K562 (cell line): ENCODE results near the gene PAF1. TPM values are rescaled to one million over a fixed set of nuclear protein-coding genes. Genes with fewer than 3 reads are reported as not detected.

Experiments used
- ARNT ChIP-seq, 2 experiments: fragments of 450-650 bp; IDR thresholded peaks; 2 replicates each; pipeline ENCODE4 v1.6.1; 2016; ENCODE audit warnings: mild to moderate bottlenecking in 1 of 2
- CBFA2T2 ChIP-seq: fragments of 450-650 bp; conservative IDR thresholded peaks from 2 replicates; pipeline ENCODE4 v1.6.1; 2017; ENCODE audit warnings: mild to moderate bottlenecking
- CCNT2 ChIP-seq: IDR thresholded peaks from 2 replicates; pipeline ENCODE4 v1.6.1; 2011; ENCODE audit warnings: borderline replicate concordance, low read depth, mild to moderate bottlenecking, moderate library complexity, mixed read lengths, low read length; ENCODE audit not compliant: insufficient read length; ENCODE audit errors: extremely low read depth
- DDX20 ChIP-seq: fragments of 450-650 bp; IDR thresholded peaks from 2 replicates; pipeline ENCODE4 v1.6.1; 2016; ENCODE audit warnings: missing genetic modification characterization, low read depth, mild to moderate bottlenecking, missing compliant biosample characterization, moderate library complexity
- IFI16 ChIP-seq: fragments of 250-450 bp; sonication (Bioruptor Pico); IDR thresholded peaks from 2 replicates; pipeline ENCODE4 v2.1.2; 2022; ENCODE audit warnings: mild to moderate bottlenecking, inconsistent platforms
- JUN ChIP-seq, 2 experiments: sonication (generic) in 1 of 2; formaldehyde crosslinking in 1 of 2; IDR thresholded peaks; 2 replicates each; pipeline versions ENCODE4 v1.6.1 to v1.8.0; 2012 to 2022; ENCODE audit warnings: borderline replicate concordance in 2 of 2, mild to moderate bottlenecking in 2 of 2, improper control_type of control experiment in 1 of 2, low read depth in 1 of 2, low read length in 1 of 2, missing genetic modification reagents in 1 of 2
- JUNB ChIP-seq: fragments of 450-650 bp; formaldehyde crosslinking; conservative IDR thresholded peaks from 2 replicates; pipeline ENCODE4 v1.4.0; 2020; ENCODE audit warnings: mild to moderate bottlenecking
- POLR2H ChIP-seq: IDR thresholded peaks from 2 replicates; pipeline ENCODE4 v1.6.1; 2016; ENCODE audit warnings: missing genetic modification characterization, low read depth, mild to moderate bottlenecking, control low read depth, missing compliant biosample characterization, moderate library complexity
- RAD51 ChIP-seq: fragments of 450-650 bp; IDR thresholded peaks from 2 replicates; pipeline ENCODE4 v1.7.1; 2016; ENCODE audit warnings: low read depth, mild to moderate bottlenecking, borderline replicate concordance
- RUNX1 ChIP-seq: sonication (generic); IDR thresholded peaks from 2 replicates; pipeline ENCODE4 v1.6.1; 2016; ENCODE audit warnings: antibody characterized with exemption, low read depth
- SRF ChIP-seq, 2 experiments: fragments of 250-450, 450-650 bp in 1 of 2; sonication (Bioruptor Pico) in 1 of 2; sonication (generic) in 1 of 2; formaldehyde crosslinking; IDR thresholded peaks; 2 replicates each; pipeline versions ENCODE4 v1.5.0 to v1.5.1; 2020 to 2022; ENCODE audit warnings: mild to moderate bottlenecking in 1 of 2, missing genetic modification reagents in 1 of 2
- ZNF408 ChIP-seq: fragments of 250-450 bp; sonication (Bioruptor Pico); IDR thresholded peaks from 2 replicates; pipeline ENCODE4 v1.4.0; 2020; ENCODE audit warnings: low read depth, mild to moderate bottlenecking, moderate library complexity
- polyA plus RNA-seq, 8 experiments: library from polyadenylated mRNA; depleted of rRNA in 4 of 8; stranded (reverse) in 5 of 8; unstranded in 3 of 8; fragments of >200 nt; fragmentation: Nextera tagmentation in 2 of 8; fragmentation: Illumina TruSeq in 1 of 8; extraction: Ambion mirVana in 2 of 8; extraction: Trizol in 1 of 8; gene quantifications; 2 replicates each; pipeline versions ENCODE4 v1.2.1 to v1.2.3, GENCODE V29; 2011 to 2014; ENCODE audit warnings: inconsistent platforms in 1 of 8, missing spikeins in 1 of 8
- total RNA-seq, 7 experiments: library from RNA; depleted of rRNA in 6 of 7; stranded (reverse); fragments of >200 nt in 6 of 7; fragmentation: Illumina TruSeq in 2 of 7; extraction: Trizol in 2 of 7; gene quantifications; 2 replicates each; pipeline versions ENCODE4 v1.2.1 to v1.2.3, GENCODE V29; 2011 to 2021; ENCODE audit warnings: low replicate concordance in 1 of 7
- TF ChIP-seq, protein P1 (sequence below): sonication (generic); formaldehyde crosslinking; IDR thresholded peaks from 2 replicates; pipeline ENCODE4 v1.8.0; 2023; ENCODE audit warnings: mild to moderate bottlenecking, missing genetic modification reagents
- TF ChIP-seq, protein P2 (sequence below): sonication (generic); formaldehyde crosslinking; IDR thresholded peaks from 2 replicates; pipeline ENCODE4 v1.8.1; 2023; ENCODE audit warnings: mild to moderate bottlenecking, missing genetic modification reagents, moderate library complexity
- TF ChIP-seq, protein P3 (sequence below), 2 experiments: fragments of 450-650 bp in 1 of 2; IDR thresholded peaks; 2 replicates each; pipeline ENCODE4 v1.6.1; 2011 to 2017; ENCODE audit warnings: low read depth in 2 of 2, antibody characterized with exemption in 1 of 2, borderline replicate concordance in 1 of 2, low read length in 1 of 2, mild to moderate bottlenecking in 1 of 2, mixed read lengths in 1 of 2; ENCODE audit not compliant: control insufficient read depth in 1 of 2
- TF ChIP-seq, protein P4 (sequence below): fragments of 250-450 bp; sonication (Bioruptor Pico); IDR thresholded peaks from 2 replicates; pipeline ENCODE4 v1.6.1; 2021; ENCODE audit warnings: mild to moderate bottlenecking
- TF ChIP-seq, protein P5 (sequence below): sonication (generic); formaldehyde crosslinking; IDR thresholded peaks from 2 replicates; pipeline ENCODE4 v1.8.1; 2023; ENCODE audit warnings: mild to moderate bottlenecking, missing genetic modification reagents

The PAF1 gene
- total and polyA plus RNA-seq, 9 of the 15 experiments (the other 6 are each of a cell fraction or from before 2014, with no cell fraction given), result 1.5 to 45.0 (median 33.8) TPM

DNA sequence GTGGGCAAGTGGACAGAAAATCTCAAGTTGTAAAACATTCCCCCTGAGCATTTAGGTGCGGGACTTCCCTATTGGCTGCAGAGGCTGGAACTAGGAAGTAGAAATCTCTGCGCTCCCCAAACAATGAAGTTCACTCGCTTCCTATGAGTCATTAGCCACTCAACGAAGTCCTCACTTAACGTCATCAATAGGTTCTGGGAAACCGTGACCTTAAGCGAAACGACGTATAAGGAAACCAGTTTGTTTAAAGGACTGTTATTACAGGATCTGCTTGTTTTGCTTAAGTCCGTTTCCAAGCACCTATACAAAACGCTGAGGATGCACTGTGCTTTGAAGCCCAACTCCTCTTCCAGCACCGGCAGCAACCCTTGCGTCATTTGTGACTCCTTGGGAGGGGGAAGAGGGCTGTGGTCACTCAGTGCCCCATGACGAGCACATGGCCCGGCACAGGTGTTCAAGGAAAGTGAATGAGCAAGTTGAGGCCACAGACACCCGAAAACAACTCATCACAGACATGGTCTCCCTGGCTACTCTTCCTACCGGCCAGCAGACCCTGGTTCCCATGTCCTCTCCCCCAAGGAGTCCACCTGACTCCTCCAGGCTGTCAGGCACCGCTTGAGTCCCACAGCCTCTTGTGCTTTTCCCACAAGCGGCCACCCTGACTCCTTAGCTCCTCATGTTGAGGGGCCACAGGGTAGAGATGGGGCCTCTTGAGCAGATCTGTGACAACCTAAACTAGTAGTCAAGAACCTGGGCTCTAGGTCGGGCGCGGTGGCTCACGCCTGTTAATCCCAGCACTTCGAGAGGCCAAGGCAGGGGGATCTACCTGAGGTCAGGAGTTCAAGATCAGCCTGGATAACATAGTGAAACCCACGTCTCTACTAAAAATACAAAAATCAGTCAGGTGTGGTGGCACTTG lies 40.0 kb upstream of the PAF1 start (continued):
- TF ChIP-seq, protein P1, sequence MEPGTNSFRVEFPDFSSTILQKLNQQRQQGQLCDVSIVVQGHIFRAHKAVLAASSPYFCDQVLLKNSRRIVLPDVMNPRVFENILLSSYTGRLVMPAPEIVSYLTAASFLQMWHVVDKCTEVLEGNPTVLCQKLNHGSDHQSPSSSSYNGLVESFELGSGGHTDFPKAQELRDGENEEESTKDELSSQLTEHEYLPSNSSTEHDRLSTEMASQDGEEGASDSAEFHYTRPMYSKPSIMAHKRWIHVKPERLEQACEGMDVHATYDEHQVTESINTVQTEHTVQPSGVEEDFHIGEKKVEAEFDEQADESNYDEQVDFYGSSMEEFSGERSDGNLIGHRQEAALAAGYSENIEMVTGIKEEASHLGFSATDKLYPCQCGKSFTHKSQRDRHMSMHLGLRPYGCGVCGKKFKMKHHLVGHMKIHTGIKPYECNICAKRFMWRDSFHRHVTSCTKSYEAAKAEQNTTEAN, result no peak
- peak; percentile 77 for TF ChIP-seq JUN (IDR thresholded peaks at IDR 0.05; ENCODE audit: borderline replicate concordance, low read depth, low read length)
- TF ChIP-seq JUN (CRISPR knock-in tag; IDR thresholded peaks at IDR 0.05; ENCODE audit: borderline replicate concordance), result 0 out of 2 replicates have a peak, but pooled peaks have one; percentile 40
- no peak for TF ChIP-seq CCNT2
- TF ChIP-seq, protein P2, sequence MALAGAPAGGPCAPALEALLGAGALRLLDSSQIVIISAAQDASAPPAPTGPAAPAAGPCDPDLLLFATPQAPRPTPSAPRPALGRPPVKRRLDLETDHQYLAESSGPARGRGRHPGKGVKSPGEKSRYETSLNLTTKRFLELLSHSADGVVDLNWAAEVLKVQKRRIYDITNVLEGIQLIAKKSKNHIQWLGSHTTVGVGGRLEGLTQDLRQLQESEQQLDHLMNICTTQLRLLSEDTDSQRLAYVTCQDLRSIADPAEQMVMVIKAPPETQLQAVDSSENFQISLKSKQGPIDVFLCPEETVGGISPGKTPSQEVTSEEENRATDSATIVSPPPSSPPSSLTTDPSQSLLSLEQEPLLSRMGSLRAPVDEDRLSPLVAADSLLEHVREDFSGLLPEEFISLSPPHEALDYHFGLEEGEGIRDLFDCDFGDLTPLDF (CRISPR knock-in tag), result no peak
- TF ChIP-seq, protein P3, sequence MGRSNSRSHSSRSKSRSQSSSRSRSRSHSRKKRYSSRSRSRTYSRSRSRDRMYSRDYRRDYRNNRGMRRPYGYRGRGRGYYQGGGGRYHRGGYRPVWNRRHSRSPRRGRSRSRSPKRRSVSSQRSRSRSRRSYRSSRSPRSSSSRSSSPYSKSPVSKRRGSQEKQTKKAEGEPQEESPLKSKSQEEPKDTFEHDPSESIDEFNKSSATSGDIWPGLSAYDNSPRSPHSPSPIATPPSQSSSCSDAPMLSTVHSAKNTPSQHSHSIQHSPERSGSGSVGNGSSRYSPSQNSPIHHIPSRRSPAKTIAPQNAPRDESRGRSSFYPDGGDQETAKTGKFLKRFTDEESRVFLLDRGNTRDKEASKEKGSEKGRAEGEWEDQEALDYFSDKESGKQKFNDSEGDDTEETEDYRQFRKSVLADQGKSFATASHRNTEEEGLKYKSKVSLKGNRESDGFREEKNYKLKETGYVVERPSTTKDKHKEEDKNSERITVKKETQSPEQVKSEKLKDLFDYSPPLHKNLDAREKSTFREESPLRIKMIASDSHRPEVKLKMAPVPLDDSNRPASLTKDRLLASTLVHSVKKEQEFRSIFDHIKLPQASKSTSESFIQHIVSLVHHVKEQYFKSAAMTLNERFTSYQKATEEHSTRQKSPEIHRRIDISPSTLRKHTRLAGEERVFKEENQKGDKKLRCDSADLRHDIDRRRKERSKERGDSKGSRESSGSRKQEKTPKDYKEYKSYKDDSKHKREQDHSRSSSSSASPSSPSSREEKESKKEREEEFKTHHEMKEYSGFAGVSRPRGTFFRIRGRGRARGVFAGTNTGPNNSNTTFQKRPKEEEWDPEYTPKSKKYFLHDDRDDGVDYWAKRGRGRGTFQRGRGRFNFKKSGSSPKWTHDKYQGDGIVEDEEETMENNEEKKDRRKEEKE (IDR thresholded peaks at IDR 0.05; ENCODE audit: borderline replicate concordance in 1 of 2, control insufficient read depth in 1 of 2, low read depth in 2 of 2, low read length in 1 of 2), result no peak
- TF ChIP-seq RUNX1, result no peak
- TF ChIP-seq POLR2H (tag), result peak; percentile 34; the same call in 1 of the 2 replicates
- no peak for TF ChIP-seq DDX20 (tag)
- no peak for TF ChIP-seq ZNF408
- TF ChIP-seq IFI16 (CRISPR knock-in tag), result no peak
- TF ChIP-seq, protein P4, sequence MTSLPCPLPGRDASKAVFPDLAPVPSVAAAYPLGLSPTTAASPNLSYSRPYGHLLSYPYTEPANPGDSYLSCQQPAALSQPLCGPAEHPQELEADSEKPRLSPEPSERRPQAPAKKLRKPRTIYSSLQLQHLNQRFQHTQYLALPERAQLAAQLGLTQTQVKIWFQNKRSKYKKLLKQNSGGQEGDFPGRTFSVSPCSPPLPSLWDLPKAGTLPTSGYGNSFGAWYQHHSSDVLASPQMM (CRISPR knock-in tag), result no peak
- no peak for TF ChIP-seq ARNT (IDR thresholded peaks at IDR 0.05)
- no peak for TF ChIP-seq CBFA2T2
- TF ChIP-seq, protein P5, sequence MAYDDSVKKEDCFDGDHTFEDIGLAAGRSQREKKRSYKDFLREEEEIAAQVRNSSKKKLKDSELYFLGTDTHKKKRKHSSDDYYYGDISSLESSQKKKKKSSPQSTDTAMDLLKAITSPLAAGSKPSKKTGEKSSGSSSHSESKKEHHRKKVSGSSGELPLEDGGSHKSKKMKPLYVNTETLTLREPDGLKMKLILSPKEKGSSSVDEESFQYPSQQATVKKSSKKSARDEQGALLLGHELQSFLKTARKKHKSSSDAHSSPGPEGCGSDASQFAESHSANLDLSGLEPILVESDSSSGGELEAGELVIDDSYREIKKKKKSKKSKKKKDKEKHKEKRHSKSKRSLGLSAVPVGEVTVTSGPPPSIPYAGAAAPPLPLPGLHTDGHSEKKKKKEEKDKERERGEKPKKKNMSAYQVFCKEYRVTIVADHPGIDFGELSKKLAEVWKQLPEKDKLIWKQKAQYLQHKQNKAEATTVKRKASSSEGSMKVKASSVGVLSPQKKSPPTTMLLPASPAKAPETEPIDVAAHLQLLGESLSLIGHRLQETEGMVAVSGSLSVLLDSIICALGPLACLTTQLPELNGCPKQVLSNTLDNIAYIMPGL (CRISPR knock-in tag), result 0 out of 2 replicates have a peak, but pooled peaks have one; percentile 67
- TF ChIP-seq JUNB (CRISPR knock-in tag), result no peak
- peak; percentile 16; the same call in 1 of the 2 replicates for TF ChIP-seq RAD51
- no peak; a peak in 1 of 4 replicates for TF ChIP-seq SRF (CRISPR knock-in tag; IDR thresholded peaks at IDR 0.05)
